A549 (cell line): ENCODE data around the gene MEIOC. TPM values are rescaled to one million over a fixed set of nuclear protein-coding genes. Genes with fewer than 3 reads are reported as not detected.
A peak's percentile ranks its signal among the peaks of the same experiment; 100 is the strongest.

Experiments
- ATAC-seq, 2 experiments: fragments of 200-7000 bp in 1 of 2; fragments of >200 bp in 1 of 2; cut with Nextera tagmentation in 1 of 2; cut with Tn5 transposase in 1 of 2; 3 replicates each; pipeline versions ENCODE4 v1.8.0 to v1.9.1; 2018 to 2020; ENCODE audit warnings: mild to moderate bottlenecking in 1 of 2, moderate library complexity in 1 of 2
- CTCF ChIA-PET: fragments of 300-600 bp; sonication (Branson Sonifier 250); formaldehyde crosslinking; extraction: SDS; loops from one replicate; lab custom pipeline; 2021; ENCODE audit warnings: antibody characterized with exemption, inconsistent platforms; lab: Yijun Ruan, JAX
- POLR2A ChIA-PET: fragments of 350-600 bp; formaldehyde crosslinking; extraction: SDS; loops from one replicate; lab custom pipeline; 2021; ENCODE audit warnings: antibody characterized with exemption, inconsistent platforms; lab: Yijun Ruan, JAX
- DNase-seq, 2 experiments: peaks; one replicate each; pipeline versions ENCODE4 v3.0.0 to v3.0.0-alpha.2; 2011 to 2016; ENCODE audit warnings: low read depth in 1 of 2, low spot score in 1 of 2
- FAIRE-seq: peaks from 2 replicates; lab custom pipeline; 2011; peaks lifted over from hg19 to GRCh38; lab: Jason Lieb, UNC
- H3K27ac ChIP-seq, 2 experiments: fragments of >200 bp; sonication (Bioruptor Twin); formaldehyde crosslinking; 3 replicates each; pipeline ENCODE4 v1.5.1; 2016 to 2017
- H3K4me1 ChIP-seq: fragments of >200 bp; sonication (Bioruptor Twin); formaldehyde crosslinking; 3 replicates; pipeline ENCODE4 v1.6.1; 2016
- H3K4me2 ChIP-seq: fragments of >200 bp; sonication (Bioruptor Twin); formaldehyde crosslinking; 3 replicates; pipeline ENCODE4 v1.6.1; 2016
- H3K4me3 ChIP-seq: fragments of >200 bp; sonication (Bioruptor Twin); formaldehyde crosslinking; 3 replicates; pipeline ENCODE4 v1.5.1; 2016
- H3K9me3 ChIP-seq: fragments of >200 bp; sonication (Bioruptor Twin); formaldehyde crosslinking; 3 replicates; pipeline ENCODE4 v1.6.1; 2016
- BHLHE40 ChIP-seq: IDR thresholded peaks from 2 replicates; pipeline ENCODE4 v1.6.1; 2012; ENCODE audit warnings: low read depth, low read length, inconsistent platforms
- CHD2 ChIP-seq: fragments of 150-350 bp; IDR thresholded peaks from 2 replicates; pipeline ENCODE4 v1.6.1; 2014; ENCODE audit warnings: low read length; ENCODE audit not compliant: partially characterized antibody
- EHF ChIP-seq: fragments of 250-450 bp; sonication (Bioruptor Pico); IDR thresholded peaks from 2 replicates; pipeline ENCODE4 v1.5.0; 2020; ENCODE audit warnings: mild to moderate bottlenecking
- EHMT2 ChIP-seq: fragments of 200-600 bp; sonication (generic); IDR thresholded peaks from 2 replicates; pipeline ENCODE4 v1.6.1; 2016; ENCODE audit warnings: antibody characterized with exemption, low read depth, mild to moderate bottlenecking, moderate library complexity
- ESRRA ChIP-seq: fragments of 150-350 bp; IDR thresholded peaks from 2 replicates; pipeline ENCODE4 v1.6.1; 2014; ENCODE audit warnings: mild to moderate bottlenecking, low read length, borderline replicate concordance
- FOSL2 ChIP-seq, 2 experiments: fragments of 450-650 bp in 1 of 2; fragments of >200 bp in 1 of 2; sonication (Bioruptor Twin) in 1 of 2; formaldehyde crosslinking; IDR thresholded peaks; 2 replicates each; pipeline versions ENCODE4 v1.5.0 to v1.6.1; 2016 to 2020; ENCODE audit warnings: mild to moderate bottlenecking in 1 of 2, moderate library complexity in 1 of 2
- HDAC2 ChIP-seq: fragments of 200-600 bp; sonication (generic); IDR thresholded peaks from 2 replicates; pipeline ENCODE4 v1.6.1; 2016
- HOXA7 ChIP-seq: fragments of 250-450 bp; sonication (Bioruptor Pico); IDR thresholded peaks from 2 replicates; pipeline ENCODE4 v1.5.0; 2020; ENCODE audit warnings: mild to moderate bottlenecking, moderate library complexity
- HOXB13 ChIP-seq: fragments of 250-450 bp; sonication (Bioruptor Pico); IDR thresholded peaks from 2 replicates; pipeline ENCODE4 v1.5.0; 2020; ENCODE audit warnings: low read depth, mild to moderate bottlenecking, moderate library complexity
- JUN ChIP-seq, 2 experiments: fragments of >200 bp; sonication (Bioruptor Twin); formaldehyde crosslinking; IDR thresholded peaks; 2 replicates in 1 of 2; 3 replicates in 1 of 2; pipeline ENCODE4 v1.6.1; 2016 to 2017
- JUNB ChIP-seq: fragments of >200 bp; sonication (Bioruptor Twin); formaldehyde crosslinking; IDR thresholded peaks from 2 replicates; pipeline ENCODE4 v1.6.1; 2016
- KDM5A ChIP-seq: fragments of 200-600 bp; sonication (generic); IDR thresholded peaks from 2 replicates; pipeline ENCODE4 v1.6.1; 2016; ENCODE audit warnings: antibody characterized with exemption, mild to moderate bottlenecking
- MAFK ChIP-seq: fragments of 450-650 bp; IDR thresholded peaks from 2 replicates; pipeline ENCODE4 v1.6.1; 2014; ENCODE audit not compliant: partially characterized antibody
- MAX ChIP-seq: IDR thresholded peaks from 2 replicates; pipeline ENCODE4 v1.6.1; 2012
- PHF8 ChIP-seq: fragments of 200-600 bp; sonication (generic); IDR thresholded peaks from 2 replicates; pipeline ENCODE4 v1.6.1; 2016; ENCODE audit warnings: low read depth, mild to moderate bottlenecking, antibody characterized with exemption, moderate library complexity, borderline replicate concordance
- POLR2A ChIP-seq: IDR thresholded peaks from 2 replicates; pipeline ENCODE4 v1.6.1; 2012; ENCODE audit warnings: mild to moderate bottlenecking, low read length
- RARB ChIP-seq: fragments of 250-450 bp; sonication (Bioruptor Pico); IDR thresholded peaks from 2 replicates; pipeline ENCODE4 v1.8.0; 2021; ENCODE audit warnings: mild to moderate bottlenecking, moderate library complexity
- RCOR1 ChIP-seq: fragments of 150-350 bp; IDR thresholded peaks from 2 replicates; pipeline ENCODE4 v1.6.1; 2014; ENCODE audit warnings: antibody characterized with exemption, low read length, low read depth
- RFX5 ChIP-seq: fragments of 450-650 bp; IDR thresholded peaks from 2 replicates; pipeline ENCODE4 v1.7.1; 2014; ENCODE audit warnings: antibody characterized with exemption, mild to moderate bottlenecking, moderate library complexity
- SREBF2 ChIP-seq: fragments of 450-650 bp; IDR thresholded peaks from 2 replicates; pipeline ENCODE4 v1.6.1; 2014; ENCODE audit warnings: mild to moderate bottlenecking, moderate library complexity
- TFCP2L1 ChIP-seq: fragments of 250-450 bp; sonication (Bioruptor Pico); IDR thresholded peaks from 2 replicates; pipeline ENCODE4 v1.5.0; 2021; ENCODE audit warnings: mild to moderate bottlenecking
- TP53 ChIP-seq: fragments of 250-450 bp; sonication (Bioruptor Pico); IDR thresholded peaks from 2 replicates; pipeline ENCODE4 v1.5.0; 2021; ENCODE audit warnings: mild to moderate bottlenecking, moderate library complexity
- USF2 ChIP-seq: fragments of 450-650 bp; IDR thresholded peaks from 2 replicates; pipeline ENCODE4 v1.6.1; 2014; ENCODE audit warnings: antibody characterized with exemption
- ZC3H11A ChIP-seq: fragments of 450-650 bp; IDR thresholded peaks from 2 replicates; pipeline ENCODE4 v1.6.1; 2014; ENCODE audit warnings: antibody characterized with exemption, mild to moderate bottlenecking
- ZFP36 ChIP-seq: fragments of 450-650 bp; IDR thresholded peaks from 2 replicates; pipeline ENCODE4 v1.6.1; 2014; ENCODE audit warnings: borderline replicate concordance; ENCODE audit not compliant: partially characterized antibody
- ZNF302 ChIP-seq: fragments of 250-450 bp; sonication (Bioruptor Pico); IDR thresholded peaks from 2 replicates; pipeline ENCODE4 v1.9.0; 2021; ENCODE audit warnings: inconsistent platforms, mild to moderate bottlenecking, moderate library complexity
- WGBS: methylation state at CpG from one replicate; pipeline ENCODE4 v1.1.6; 2017; ENCODE audit errors: missing lambda C conversion rate; 5-methylcytosine and 5-hydroxymethylcytosine counted together
- polyA plus RNA-seq, 4 experiments: library from polyadenylated mRNA; depleted of rRNA in 3 of 4; stranded (reverse); fragments of >200 nt; fragmentation: RNase III in 1 of 4; extraction: RNeasy Plus Mini Kit Qiagen cat#74134 plus additional on column Dnase treatment in 1 of 4; gene quantifications; 2 replicates in 3 of 4; 3 replicates in 1 of 4; pipeline ENCODE4 v1.2.3, GENCODE V29; 2011 to 2017
- TF ChIP-seq, protein P1 (sequence below): fragments of 200-600 bp; sonication (generic); IDR thresholded peaks from 2 replicates; pipeline ENCODE4 v1.6.1; 2016; ENCODE audit warnings: antibody characterized with exemption, mild to moderate bottlenecking, moderate library complexity
- TF ChIP-seq, protein P2 (sequence below): fragments of 250-450 bp; sonication (Bioruptor Pico); IDR thresholded peaks from 2 replicates; pipeline ENCODE4 v1.5.0; 2020; ENCODE audit warnings: low read depth, mild to moderate bottlenecking, moderate library complexity

MEIOC gene
- polyA plus RNA-seq, 2 of the 4 experiments (the other 2 are of a cell fraction): 5.9 to 18.2 TPM

- H3K9me3 ChIP-seq: no peaks in the 10 kb centered on the region
- TF ChIP-seq, protein P1, sequence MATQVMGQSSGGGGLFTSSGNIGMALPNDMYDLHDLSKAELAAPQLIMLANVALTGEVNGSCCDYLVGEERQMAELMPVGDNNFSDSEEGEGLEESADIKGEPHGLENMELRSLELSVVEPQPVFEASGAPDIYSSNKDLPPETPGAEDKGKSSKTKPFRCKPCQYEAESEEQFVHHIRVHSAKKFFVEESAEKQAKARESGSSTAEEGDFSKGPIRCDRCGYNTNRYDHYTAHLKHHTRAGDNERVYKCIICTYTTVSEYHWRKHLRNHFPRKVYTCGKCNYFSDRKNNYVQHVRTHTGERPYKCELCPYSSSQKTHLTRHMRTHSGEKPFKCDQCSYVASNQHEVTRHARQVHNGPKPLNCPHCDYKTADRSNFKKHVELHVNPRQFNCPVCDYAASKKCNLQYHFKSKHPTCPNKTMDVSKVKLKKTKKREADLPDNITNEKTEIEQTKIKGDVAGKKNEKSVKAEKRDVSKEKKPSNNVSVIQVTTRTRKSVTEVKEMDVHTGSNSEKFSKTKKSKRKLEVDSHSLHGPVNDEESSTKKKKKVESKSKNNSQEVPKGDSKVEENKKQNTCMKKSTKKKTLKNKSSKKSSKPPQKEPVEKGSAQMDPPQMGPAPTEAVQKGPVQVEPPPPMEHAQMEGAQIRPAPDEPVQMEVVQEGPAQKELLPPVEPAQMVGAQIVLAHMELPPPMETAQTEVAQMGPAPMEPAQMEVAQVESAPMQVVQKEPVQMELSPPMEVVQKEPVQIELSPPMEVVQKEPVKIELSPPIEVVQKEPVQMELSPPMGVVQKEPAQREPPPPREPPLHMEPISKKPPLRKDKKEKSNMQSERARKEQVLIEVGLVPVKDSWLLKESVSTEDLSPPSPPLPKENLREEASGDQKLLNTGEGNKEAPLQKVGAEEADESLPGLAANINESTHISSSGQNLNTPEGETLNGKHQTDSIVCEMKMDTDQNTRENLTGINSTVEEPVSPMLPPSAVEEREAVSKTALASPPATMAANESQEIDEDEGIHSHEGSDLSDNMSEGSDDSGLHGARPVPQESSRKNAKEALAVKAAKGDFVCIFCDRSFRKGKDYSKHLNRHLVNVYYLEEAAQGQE: 0 out of 2 replicates have a peak, but pooled peaks have one; percentile 17
- no peak for TF ChIP-seq ZFP36
- TF ChIP-seq, all 56 proteins: peak for 1
- 9% methylated on average over 13 of the region's 13 CpGs for WGBS
- no peak for FAIRE-seq
- POLR2A ChIA-PET: interaction anchor here (0.8 to 2.3 kb wide), 5 partner anchors 14 to 87 kb away, joined by 3 to 13 read pairs (median 4); partner anchors contain the start of gene DBF4B
- H3K4me2 ChIP-seq: peak overlapping the region; percentile 92
- ATAC-seq: peak in 1 of 2 experiments; percentile 2; a peak in 3 of 6 replicates
- peak overlapping the region; percentile 67 for H3K4me3 ChIP-seq
- peak overlapping the region; percentile 80 to 92 for H3K27ac ChIP-seq
- CTCF ChIA-PET: interaction anchor here (0.9 to 3.2 kb wide), 4 partner anchors 10 to 155 kb away, joined by 3 to 24 read pairs (median 3); no protein-coding TSS in a partner anchor
- DNase-seq: peak in 1 of 2 experiments; percentile 28
- peaks cover 21% of the 10 kb centered on the region for H3K4me1 ChIP-seq
Observed at GRCh38 chr17:44688675-44689476, 32.6 kb downstream of the MEIOC start.

GRCh38 chr17:44689477-44690217 is 33.4 kb downstream of the MEIOC start, which contains the start of gene CCDC43:
Gene CCDC43, minus strand, starts transcription at chr17:44689776. Its CDS starts 23 bp downstream, at chr17:44689753.
- Histone ChIP-seq H3K4me3 (peak within 1 kb of the TSS; percentile 67), H3K27ac (peak within 1 kb of the TSS; percentile 80 to 92), H3K9me3 (no peaks in the 10 kb centered on the region), H3K4me2 (peak within 1 kb of the TSS; percentile 92), H3K4me1 (peaks cover 21% of the 10 kb centered on the region)
- CTCF ChIA-PET: interaction anchor here (1.4 to 3.4 kb wide), 6 partner anchors 10 to 156 kb away, joined by 3 to 24 read pairs (median 8); no protein-coding TSS in a partner anchor
- POLR2A ChIA-PET: interaction anchor here (0.6 to 2.3 kb wide), 9 partner anchors 8 to 186 kb away, joined by 3 to 13 read pairs (median 4); partner anchors contain the start of genes DBF4B and GPATCH8
- 2% methylated on average over 47 of the region's 51 CpGs for WGBS
- peak; percentile 49 for FAIRE-seq
- ATAC-seq: peak; percentile 96 to 99
- DNase-seq: peak; percentile 96 to 97
- TF ChIP-seq ZC3H11A (no peak), POLR2A (peak; percentile 98), MAX (peak; percentile 95), RFX5 (peak; percentile 53), USF2 (peak; percentile 48; the same call in 1 of the 2 replicates), MAFK (no peak), EHF (CRISPR knock-in tag) (0 out of 2 replicates have a peak, but pooled peaks have one; percentile 13), BHLHE40 (peak; percentile 63), ESRRA (0 out of 2 replicates have a peak, but pooled peaks have one; percentile 55), RARB (no peak), JUNB (no peak), HDAC2 (peak; percentile 94), TP53 (CRISPR knock-in tag) (no peak), HOXB13 (no peak), KDM5A (peak; percentile 99), RCOR1 (no peak), TFCP2L1 (CRISPR knock-in tag) (no peak), SREBF2 (no peak), PHF8 (peak; percentile 96), JUN (IDR thresholded peaks at IDR 0.05) (peak; percentile 82 to 98; a peak in 4 of 5 replicates), EHMT2 (no peak), FOSL2 (IDR thresholded peaks at IDR 0.05) (no peak), FOSL2 (CRISPR knock-in tag; IDR thresholded peaks at IDR 0.05) (no peak), HOXA7 (CRISPR knock-in tag) (no peak), CHD2 (no peak), ZNF302 (CRISPR knock-in tag) (no peak)
- TF ChIP-seq, protein P2, sequence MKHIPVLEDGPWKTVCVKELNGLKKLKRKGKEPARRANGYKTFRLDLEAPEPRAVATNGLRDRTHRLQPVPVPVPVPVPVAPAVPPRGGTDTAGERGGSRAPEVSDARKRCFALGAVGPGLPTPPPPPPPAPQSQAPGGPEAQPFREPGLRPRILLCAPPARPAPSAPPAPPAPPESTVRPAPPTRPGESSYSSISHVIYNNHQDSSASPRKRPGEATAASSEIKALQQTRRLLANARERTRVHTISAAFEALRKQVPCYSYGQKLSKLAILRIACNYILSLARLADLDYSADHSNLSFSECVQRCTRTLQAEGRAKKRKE (CRISPR knock-in tag): 0 out of 2 replicates have a peak, but pooled peaks have one; percentile 33
